ENCODE measurements around the gene GRK5. TPM values are rescaled to one million over a fixed set of nuclear protein-coding genes. Genes with fewer than 3 reads are reported as not detected.

The GRK5 gene
- total RNA-seq, 1 donor from 2014 or later = 20.2 TPM

DNA sequence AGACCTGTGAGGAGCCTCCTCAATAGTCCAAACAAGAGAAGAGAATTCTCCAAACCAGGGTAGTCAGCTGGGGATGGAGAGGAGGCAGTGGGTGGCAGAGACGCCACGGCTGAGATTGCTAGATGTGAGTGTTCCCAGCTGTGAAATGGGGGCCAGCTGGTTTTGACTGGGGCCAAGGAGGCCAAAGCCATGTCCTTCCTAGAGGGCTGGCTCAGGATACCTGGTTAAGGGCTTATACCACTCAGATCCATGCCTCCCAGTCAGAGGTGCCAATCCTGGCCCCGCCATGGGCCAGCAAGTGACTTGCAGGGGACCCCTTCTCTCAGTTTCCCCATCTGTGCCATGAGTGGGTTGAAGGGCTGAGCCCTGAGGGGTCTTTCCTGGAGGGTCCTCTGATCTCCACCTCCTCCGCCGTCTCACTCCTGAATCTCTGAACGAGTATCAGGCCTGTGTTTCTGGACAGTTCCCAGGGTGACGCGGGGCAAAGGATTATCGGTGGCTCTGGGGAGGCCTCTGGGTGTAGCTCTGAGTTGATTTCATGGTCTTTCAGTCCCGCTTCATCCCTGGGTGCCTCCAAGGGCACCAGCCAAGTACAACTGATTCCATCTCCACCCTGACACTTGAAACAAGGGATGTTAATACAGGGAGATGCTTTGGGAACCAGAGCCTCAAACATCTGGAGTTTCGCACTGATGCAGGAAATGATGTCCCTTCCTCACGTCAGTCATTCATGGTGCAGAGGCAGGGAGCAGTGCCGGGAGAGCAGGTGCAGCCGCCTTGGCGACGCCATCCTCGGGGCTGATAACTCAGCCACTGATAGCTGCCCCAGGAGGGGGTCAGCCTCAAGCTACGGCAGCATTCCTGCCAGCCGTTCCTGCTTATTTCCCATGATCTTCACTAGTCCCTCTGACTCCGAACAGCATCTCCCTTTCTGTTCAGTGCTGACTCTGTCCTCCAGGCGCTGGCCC lies 208.4 kb downstream of the GRK5 start:
- DNase-seq (ENCODE audit: low spot score) = no peak

DNA sequence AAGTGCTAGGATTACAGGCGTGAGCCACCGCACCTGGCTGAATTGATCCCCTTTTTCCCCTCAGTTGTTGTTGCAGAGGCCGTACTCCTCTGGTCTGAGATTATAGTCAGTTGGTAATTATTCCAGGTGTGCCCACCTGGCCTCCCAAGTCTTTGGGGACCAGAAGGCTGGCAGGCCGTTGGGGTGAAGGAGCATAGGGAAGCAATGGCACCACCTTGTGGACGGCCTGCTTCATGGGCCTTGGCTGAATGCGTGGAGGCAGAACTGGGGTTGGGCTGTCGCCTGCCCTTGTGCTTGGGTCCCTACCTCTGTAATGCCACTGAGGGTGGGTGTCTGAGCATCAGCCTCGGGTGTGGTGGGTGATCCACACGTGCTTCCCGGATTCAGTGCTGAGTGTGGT lies 209.5 kb downstream of the GRK5 start:
- DNase-seq (ENCODE audit: low spot score) = no peak

DNA sequence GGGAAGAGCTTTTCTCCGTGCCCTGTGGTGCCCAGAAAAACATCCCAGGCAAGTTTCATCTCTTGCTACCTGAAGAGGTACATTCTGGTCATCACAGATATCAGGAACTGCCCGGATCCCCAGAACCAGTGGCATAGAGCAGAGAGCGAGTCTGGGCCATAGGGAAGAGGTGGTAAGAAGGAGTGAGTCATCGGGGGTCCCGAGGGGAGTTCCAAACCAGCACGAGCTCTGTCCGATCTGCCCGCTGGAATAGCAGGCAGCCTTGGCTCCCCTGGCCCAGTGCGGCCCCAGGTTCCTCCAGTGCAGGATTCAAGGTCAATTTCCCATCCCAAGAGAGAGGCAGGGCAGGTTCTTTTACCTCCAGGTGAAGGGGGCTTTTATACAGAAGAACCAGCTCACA lies 210.5 kb downstream of the GRK5 start:
- DNase-seq (ENCODE audit: low spot score) = no peak

DNA sequence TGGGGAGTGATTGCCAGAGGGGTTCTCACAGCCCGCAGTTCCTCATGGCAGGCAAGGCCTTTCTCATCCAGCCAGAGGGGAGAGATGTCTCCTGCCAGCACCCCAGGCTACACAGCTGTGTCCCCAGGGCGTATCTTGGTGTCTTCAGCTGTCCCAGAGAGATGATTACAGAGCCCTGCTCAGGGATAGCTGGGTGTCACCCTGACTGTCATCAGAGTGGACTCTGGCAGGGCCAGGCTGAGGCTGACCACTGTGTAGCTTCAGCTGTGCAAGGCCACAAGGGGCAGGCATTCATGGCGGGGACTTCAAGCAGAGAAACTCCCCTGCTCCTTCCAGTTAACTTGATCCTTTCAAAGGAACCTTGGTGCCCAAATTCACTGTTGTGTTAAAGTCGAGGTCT lies 211.0 kb downstream of the GRK5 start:
- no peak for DNase-seq (ENCODE audit: low spot score)

DNA sequence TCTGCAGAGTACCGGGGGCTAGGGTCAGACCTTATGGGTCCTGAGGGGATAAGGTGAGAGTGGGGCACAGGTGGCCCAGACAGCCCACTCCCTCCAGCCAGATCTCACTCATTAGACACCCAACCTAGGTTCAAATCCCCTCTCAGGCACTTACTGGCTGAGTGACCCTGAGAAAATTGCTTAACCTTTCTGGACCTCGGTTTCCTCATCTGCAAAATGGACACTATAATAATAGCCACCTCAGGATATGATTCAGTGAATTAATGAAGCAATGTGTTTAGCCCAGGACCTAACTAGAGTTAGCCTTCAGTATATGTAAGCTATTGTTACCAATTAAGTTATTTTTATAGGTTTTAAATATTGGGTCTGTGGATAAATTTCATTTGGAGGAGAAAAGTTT lies 212.6 kb downstream of the GRK5 start:
- no peak for DNase-seq (ENCODE audit: low spot score)

DNA sequence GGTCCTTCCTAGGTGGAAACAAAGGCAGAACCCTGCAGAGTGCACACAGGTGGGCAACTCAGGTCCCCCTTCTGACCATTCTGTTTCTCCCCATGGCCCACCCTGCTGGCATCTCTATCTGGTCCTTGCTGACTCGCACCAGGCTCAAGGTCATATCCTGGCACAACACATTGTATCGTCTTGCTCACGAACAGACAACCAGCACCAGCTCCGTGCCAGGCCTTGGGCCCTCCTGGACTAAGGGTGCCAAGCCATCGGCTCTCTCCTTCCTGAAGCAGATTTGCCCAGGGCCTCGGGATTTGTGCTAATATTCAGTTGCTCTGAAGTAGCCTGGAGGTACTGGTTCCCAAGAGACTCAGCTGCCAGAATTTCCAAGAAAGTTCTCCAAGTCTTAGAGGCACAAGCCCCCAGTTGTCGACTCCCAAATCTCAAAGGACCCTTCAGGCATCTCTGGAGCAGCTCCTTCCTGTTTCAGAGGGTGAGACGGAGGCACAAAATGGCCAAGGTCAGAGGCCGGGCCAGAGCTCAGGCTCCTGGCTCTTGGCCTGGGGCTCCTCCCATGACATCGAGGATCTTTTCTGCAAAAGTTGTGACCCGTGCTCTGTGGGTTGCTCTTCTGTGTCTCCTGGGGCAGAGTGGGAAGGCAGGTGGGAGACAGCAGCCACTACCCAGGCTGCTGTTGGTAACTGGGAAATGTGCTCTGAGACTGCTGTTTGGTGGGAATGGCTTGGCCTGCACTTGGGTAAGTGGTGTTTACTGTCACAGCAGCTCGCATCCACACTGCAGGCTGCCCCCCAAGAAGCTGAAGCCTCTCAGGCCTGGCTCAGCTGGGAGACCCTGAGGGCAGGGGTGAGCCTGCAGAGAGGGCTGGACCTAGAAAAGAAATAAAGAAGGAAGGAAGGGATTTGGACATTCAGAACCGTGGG lies 213.8 kb downstream of the GRK5 start:
- DNase-seq (ENCODE audit: low spot score) = no peak

DNA sequence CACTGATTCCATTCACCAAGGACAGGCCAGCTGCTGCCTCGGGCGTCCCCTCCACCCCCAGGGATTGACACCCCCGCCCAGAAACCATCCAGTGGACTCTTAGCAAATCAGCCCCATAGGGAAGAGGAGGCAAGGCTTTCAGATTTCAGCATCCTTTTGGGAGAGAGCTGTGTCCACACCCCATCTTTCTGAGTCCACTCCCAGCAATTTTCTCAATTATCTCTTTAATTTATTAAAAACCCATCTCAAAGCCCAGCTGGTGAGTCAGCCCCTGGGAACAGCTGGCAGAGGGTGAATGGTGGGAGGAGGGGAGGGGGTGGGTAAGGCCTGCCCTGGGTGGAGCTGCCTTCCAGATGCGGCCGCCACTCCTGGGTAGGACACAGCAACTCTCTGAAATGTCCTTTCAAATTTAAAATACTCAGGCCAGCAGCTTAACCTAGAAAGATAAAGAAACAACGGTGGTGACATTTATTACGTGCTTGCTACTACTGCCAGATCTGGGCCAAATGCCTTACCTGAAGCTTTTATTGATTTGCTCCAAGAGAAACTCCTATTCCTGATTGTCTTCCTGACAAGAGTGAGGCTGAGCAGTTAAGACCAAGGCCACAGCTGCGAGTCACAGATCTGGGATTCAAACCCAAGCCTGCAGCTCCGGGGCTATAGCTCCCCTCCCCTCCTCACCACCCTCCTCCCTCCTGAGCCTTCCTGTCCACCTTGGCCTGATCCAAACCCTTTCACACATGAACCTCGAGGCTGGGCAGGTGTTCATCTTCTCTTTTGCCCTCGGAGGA lies 214.7 kb downstream of the GRK5 start:
- no peak for DNase-seq (ENCODE audit: low spot score)

DNA sequence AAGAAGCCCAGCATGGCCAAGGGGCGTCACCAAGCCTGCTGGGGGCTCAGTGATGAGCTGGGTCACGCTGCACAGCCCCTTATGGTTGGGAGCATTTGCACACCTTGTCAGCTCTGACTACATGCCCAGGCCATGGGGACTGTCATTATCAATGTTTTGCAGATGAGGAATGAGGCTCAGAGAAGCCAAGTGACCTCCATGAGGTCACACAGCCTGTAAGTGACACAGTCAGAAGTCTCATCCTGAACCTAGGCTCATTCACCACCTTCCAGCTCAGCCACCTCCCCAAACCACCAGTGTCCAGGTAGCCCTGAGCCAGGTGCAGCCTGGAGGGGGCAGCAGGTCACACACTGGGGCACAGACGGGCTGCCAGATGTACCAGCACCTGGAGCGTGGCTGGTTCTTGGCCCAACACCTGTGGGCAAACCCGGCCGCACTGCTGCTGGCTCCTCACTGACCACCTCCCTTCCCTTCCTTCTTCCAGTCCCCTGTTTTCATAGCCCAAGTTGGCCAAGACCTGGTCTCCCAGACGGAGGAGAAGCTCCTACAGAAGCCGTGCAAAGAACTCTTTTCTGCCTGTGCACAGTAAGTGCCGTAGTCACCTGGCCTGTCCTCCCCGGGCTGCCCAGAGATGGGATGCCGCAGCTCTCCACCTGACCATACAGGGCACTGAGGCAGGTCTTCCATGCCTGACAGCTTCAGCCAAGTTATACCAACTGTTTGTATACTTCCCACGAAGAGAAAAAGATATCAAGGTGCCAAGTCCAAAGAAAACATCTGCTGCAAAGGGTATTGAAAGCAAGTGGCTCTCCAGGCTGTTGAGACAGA lies 215.5 kb downstream of the GRK5 start:
- no peak for DNase-seq (ENCODE audit: low spot score)

DNA sequence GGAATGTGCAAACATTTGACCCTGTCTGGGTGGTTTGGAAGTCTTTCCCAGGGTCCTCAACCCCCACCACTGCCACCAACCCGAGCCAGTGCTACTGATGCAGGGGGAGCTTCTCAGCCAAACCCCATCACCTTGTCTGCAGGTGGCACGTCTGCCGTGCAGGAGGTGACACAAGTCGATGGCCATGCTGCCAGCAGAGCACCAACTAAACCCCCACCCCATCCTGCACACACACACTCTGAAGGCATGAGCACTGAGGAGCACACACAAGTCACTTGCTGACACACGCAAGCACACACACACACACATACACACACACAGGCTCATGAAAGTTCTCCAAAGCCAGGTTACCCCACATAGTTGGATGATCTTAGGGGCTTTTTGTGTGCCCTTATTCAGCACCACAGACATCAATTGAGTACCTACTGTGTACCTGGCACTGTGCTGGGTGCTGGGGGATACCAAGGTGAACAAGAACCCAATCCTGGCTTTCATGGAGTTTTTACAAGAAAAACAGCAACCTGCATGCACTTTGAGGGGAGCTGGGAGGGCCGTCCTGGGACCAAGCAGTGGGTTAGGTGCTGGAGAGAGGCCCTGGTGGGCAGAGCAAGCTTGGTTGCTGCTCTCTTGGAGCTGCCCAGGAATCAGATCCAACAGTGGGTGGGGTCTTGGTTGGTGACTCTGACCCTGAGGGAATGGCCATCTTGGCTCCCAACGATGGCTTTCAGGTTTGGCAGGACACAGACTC lies 216.3 kb downstream of the GRK5 start:
- DNase-seq (ENCODE audit: low spot score) = no peak

DNA sequence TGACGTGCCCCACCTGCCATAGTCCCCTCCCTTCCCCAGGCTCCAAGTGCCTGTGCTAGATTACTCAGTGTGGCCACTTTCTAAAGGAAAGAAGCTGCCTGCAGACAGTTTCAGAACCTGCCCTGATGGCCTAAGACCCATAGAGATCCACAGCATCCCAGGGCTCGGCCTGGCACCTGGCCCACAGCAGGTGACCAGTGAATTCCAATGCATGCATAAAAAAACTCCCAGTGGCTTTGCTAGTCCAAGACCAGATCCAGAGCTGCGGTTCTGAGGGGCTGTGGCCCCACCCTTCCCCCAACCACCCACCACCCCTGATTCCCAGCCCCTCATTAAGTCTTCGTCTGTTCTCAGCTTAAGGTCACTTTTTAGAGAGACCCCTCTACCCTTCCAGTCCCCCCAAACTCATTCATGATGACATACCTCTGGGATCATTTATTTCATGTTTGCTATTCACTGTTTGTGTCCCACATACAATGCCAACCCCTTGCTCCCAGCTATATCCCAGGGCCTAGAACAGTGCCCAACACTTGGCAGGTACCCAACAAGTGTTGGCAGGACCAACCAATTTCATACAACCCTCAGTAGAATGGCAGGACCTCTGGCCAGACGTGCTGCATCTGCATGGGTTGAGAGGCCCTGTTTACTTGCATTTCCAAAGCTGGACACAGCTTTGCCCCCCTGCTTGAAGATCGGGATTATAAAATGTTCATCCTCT lies 217.0 kb downstream of the GRK5 start:
- DNase-seq (ENCODE audit: low spot score) = no peak

DNA sequence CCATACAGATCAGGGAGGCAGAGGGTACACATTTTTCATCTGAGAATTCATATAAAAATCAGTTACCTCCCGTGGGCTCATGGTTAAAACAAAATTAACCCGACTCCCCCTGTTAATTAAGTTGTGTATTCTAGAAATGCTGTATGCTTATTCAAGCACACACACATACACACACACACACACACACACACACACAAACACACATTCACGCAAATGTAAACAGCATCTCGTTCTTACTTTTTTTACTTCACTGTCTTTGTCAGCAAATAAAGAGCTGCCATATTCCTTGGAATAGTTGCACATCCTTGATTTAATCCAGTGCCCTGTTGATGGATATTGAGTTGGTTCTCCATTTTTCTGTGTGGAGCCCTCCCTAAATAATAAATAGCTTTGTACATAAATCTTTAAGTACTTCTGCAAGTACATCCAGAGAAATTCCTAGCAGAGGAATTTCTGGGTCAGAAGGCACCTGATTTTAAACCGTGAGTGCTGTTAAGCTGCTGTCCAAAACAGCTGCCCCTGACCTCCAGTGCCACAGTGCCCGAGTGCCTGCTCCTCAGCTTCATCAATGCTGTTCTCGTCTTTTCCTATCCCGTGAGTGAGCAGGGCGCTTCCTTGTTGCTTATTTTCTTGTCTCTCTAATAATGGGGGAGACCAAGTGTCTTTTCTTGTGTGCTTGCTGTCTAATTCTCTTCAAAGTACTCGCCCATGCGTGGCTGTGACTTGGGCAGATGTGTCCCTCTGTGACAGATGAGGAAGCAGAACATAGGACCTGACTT lies 217.9 kb downstream of the GRK5 start:
- DNase-seq (ENCODE audit: low spot score) = no peak

DNA sequence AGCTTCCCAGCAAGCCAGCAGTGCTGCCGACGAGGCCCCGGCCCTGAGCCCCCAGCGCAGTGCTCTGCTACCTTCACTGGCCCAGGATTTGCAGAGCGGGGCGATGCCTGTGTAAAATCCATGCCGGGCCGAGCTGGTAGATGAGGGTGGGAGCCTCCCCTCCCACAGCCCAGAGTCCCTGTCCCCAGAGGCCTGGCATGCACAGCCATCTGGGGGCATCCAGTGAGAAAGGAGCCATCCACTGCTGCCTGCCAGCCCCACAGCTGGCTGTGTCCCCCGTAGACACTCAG lies 218.5 kb downstream of the GRK5 start:
- no peak for DNase-seq (ENCODE audit: low spot score)

DNA sequence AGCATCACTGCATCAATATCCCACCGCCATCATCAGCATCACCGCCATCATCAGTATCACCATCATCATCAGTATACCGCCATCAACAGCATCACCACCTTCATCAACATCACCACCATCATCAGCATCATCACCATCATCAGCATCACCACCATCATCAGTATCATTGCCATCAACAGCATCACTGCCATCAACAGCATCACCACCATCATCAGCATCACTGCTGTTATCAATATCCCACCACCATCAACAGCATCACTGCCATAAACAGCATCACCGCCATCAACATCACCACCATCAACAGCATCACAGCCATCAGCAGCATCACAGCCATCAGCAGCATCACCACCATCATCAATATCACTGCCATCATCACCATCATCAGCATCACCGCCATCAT lies 219.3 kb downstream of the GRK5 start:
- DNase-seq (ENCODE audit: low spot score) = no peak

DNA sequence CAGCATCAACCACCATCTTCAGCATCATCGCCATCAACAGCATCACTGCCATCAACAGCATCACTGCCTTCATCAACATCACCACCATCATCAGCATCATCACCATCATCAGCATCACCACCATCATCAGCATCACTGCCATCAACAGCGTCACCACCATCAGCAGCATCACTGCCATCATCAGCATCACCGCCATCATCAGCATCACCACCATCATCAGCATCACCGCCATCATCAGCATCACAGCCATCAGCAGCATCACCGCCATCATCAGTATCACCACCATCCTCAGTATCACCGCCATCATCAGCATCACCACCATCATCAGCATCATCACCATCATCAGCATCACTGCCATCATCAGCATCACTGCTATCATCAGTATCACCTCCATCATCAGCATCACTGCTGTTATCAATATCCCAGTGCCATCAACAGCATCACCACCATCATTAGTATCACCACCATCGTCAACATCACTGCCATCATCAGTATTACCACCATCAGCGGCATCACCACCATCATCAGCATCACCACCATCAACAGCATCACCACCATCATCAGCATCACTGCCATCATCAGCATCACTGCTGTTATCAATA lies 220.0 kb downstream of the GRK5 start:
- no peak for DNase-seq (ENCODE audit: low spot score)

DNA sequence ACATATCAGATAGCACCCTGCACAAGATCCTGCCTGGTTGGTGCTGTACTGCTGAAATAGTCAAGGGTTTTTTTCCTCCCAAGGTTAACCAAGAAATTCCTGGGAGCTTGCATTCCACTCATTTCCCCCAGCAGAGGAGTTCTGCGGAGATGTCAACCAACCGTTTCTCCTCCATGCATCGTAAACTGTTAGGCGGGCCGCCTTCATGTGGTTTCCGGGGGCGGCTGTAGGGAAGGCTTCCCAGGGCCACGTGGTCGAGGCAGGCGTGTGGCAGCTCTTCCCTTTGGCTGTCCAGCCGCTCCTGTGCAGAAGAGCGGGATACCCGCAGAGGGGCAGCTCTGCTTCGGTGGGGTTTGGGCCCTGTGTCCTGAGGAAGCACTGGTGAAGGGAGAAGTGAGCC lies 221.4 kb downstream of the GRK5 start:
- DNase-seq (ENCODE audit: low spot score) = no peak

DNA sequence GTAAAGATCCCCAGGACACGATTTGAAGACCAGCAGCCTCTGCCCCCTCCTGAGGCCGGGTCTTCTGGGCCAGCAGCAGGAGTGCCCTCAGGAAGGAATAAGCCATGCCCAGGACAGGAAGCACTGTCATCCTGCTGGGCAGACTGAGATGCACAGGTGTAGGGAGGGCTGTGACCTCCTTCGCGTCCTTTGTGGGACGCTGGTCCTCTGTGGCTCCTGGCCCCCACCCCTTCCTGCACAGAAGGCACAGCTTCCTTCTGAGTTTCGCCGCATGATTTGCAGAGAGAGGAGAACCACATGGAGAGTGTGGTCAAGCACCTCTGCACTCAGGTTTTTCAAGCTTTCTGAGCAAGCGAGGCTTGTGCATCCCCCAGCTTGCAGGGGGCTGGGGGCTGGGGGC lies 222.4 kb downstream of the GRK5 start:
- DNase-seq (ENCODE audit: low spot score) = no peak

DNA sequence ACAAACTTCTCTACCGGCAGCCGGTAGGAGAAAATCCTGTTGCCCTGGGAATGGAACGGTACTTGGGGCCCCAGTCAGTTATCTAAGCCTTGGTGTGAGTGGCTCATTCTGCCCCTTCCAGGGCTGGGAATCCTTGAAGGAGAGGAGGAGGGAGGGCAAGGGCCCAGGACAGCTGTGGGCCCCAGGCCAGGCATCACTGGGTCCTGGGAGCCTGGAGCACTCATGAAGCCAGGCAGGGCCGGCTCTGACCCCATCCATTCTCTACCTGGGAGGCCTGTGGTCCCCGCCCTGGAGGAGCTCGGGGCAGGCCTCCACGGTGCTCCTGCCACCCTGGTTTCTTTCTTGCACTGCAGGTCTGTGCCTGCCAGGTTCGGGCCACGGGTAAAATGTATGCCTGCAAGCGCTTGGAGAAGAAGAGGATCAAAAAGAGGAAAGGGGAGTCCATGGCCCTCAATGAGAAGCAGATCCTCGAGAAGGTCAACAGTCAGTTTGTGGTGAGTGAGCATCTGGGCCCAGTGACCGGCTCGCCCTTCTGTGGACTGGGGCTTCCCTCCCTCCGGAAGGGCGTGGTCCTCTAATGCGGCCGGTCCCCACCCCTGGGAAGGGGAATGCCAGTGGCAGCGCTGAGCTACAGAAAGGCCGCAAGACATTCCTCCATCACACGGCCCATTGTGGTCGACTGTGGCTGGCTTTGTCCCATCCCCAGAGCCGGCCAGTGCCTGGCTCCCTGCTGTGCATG lies 223.8 kb downstream of the GRK5 start:
- DNase-seq (ENCODE audit: low spot score) = no peak

All from mesenteric fat pad (tissue), 1 donor.